Measurements from ENCODE around the gene SEC16A.

The SEC16A gene

DNA sequence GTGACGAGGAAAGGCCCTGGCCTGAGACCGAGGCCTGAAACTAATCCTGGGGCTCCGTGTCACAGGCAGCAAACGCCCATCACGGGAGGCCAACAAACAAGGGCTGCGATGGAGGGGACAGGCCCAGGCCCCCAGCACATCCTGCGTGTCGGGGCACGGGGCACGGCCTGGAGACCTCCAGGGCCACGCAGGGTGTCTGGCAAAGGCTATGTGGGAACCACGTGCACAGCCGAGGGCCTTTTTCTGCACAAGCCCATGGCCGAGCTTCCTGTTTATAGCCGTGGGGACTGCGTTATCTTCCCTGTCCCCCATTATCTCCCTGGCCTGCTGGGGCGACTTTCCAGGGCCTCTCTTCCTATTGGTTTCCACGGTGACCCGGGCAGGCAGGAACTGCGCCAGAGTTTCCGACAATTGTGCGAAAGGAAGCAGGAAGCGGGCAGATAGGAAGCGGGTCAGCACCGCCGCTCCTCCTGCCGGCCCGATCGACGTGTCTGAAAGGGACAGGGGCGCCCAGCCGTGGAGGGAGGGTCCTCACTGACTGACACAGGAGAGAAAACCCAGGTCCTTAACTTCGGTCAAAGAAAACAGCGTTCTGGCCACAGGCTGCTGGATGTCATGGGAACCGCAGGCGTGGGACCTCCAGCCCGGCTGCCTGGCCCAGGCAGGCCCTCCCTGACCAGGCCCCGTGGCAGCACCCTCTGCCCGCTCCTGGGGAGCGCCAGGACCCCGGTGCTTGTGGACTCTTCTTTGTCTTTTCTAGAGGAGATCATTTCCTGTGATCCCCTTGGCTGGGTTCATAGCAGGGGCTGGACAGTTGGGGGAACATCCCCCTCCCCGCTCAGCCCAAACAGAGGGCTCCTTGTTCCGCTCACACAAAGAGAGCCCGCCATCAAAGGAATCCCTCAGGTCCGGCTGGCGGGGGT lies 29.1 kb upstream of the SEC16A start:
- TF ChIP-seq, protein P1, sequence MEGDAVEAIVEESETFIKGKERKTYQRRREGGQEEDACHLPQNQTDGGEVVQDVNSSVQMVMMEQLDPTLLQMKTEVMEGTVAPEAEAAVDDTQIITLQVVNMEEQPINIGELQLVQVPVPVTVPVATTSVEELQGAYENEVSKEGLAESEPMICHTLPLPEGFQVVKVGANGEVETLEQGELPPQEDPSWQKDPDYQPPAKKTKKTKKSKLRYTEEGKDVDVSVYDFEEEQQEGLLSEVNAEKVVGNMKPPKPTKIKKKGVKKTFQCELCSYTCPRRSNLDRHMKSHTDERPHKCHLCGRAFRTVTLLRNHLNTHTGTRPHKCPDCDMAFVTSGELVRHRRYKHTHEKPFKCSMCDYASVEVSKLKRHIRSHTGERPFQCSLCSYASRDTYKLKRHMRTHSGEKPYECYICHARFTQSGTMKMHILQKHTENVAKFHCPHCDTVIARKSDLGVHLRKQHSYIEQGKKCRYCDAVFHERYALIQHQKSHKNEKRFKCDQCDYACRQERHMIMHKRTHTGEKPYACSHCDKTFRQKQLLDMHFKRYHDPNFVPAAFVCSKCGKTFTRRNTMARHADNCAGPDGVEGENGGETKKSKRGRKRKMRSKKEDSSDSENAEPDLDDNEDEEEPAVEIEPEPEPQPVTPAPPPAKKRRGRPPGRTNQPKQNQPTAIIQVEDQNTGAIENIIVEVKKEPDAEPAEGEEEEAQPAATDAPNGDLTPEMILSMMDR (IDR thresholded peaks at IDR 0.05; ENCODE audit: low read depth, low read length, missing control alignments), result no peak
- no peak for DNase-seq (ENCODE audit: extremely low read depth, low read depth)
- H3K4me3 ChIP-seq (replicated peaks; ENCODE audit: low read depth, low read length), result no peak overlapping the region

DNA sequence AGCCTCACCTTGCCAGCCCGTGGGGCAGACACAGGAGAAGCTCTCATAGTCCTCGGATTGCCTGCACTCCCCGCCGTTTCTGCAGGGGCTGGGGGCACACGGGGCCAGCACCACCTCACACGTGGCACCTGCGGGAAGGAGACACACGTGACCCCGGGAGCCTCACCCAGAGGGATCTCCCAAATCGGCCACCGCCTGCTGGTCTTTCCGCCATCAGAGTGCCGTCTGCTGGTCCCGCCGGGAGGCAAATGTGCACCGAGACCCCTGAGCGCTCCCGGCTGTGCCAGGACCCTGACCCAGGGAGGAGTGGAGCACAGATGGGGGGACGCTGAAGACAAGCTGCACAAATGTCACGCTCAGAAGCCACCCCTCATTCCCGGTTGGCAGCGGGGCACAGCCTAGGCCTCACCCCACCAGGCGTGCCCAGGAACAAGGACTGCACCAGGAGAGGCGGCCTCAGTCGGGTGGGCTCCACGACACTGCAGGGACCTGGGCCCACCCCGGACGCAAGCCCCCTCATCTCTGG lies 28.4 kb upstream of the SEC16A start:
- DNase-seq (ENCODE audit: extremely low read depth, low read depth), result no peak
- TF ChIP-seq, protein P1 (IDR thresholded peaks at IDR 0.05; ENCODE audit: low read depth, low read length, missing control alignments), result no peak
- no peak overlapping the region for H3K4me3 ChIP-seq (replicated peaks; ENCODE audit: low read depth, low read length)

DNA sequence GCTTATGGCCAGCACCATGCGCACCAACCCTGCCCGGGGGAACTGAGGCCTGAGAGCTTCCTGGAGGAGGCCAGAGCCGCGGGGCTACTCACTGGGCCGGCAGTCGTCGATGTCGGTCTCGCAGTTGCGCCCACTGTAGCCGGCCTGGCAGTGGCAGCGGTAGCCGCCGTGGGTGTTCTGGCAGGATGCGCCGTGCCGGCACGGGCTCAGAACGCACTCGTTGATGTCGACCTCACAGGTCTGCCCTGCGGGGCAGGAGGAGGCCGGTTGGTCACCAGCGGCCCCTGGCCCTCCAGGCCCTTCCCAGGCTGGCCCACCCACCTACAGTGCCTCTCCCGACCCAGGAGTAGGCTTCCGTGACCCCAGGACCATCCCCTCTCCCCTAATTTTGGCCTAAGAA lies 27.7 kb upstream of the SEC16A start:
- TF ChIP-seq, protein P1 (IDR thresholded peaks at IDR 0.05; ENCODE audit: low read depth, low read length, missing control alignments), result no peak
- no peak overlapping the region for H3K4me3 ChIP-seq (replicated peaks; ENCODE audit: low read depth, low read length)
- DNase-seq (ENCODE audit: extremely low read depth, low read depth), result no peak

DNA sequence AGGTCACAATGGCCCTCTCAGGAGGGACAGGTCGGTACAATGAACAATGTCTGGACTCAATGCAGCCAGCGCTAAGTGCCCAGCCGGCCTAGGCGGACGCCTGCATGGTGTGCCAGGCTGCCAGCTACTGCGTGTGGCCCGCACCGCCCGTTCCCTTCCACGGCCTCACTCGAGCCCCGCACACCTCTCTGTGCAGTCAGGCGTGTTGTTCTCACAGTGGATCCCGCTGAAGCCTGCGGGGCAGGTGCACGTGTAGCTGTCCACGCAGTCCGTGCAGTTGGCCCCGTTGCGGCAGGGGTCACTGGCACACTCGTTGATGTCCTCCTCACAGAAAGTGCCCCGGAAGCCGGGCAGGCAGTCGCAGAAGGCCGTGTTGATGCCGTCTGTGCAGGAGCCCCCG lies 26.7 kb upstream of the SEC16A start:
- TF ChIP-seq, protein P1 (IDR thresholded peaks at IDR 0.05; ENCODE audit: low read depth, low read length, missing control alignments), result no peak
- no peak for DNase-seq (ENCODE audit: extremely low read depth, low read depth)

DNA sequence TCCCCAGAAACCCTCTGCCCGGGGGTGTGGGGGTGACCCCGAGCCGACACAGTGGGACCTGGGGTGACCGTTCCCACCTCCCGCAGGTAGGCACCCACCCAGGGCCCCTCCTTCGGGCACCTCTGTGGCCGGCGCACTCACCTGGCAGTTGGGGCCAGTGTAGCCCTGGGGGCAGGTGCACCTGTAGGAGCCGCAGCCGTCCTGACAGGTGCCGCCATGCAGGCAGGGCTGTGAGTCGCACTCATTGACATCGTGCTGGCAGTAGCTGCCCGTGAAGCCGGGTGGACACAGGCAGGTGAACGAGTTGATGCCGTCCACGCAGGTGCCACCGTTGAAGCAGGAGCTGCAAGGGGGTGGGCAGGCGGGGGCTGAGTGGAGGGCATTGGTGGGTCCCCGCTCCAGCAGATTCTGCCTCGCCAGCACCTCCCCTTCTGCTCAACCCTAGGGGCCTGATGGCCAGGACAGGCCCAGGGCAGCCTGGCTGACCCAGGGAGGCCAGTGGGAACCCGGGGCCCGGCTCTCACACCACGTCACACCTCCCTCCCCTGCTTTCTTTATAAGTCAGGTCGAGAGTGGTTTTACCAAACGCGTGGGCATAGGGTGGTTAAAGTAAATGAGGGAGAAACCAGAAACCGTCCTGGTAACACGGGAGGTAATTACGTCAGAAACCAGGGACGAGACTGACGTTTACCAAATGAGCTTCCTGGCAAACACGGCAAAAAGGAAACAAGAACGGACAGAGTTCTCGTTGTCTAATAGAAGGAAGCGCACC lies 26.1 kb upstream of the SEC16A start:
- H3K4me3 ChIP-seq (replicated peaks; ENCODE audit: low read depth, low read length), result no peak overlapping the region
- no peak for DNase-seq (ENCODE audit: extremely low read depth, low read depth)
- TF ChIP-seq, protein P1 (IDR thresholded peaks at IDR 0.05; ENCODE audit: low read depth, low read length, missing control alignments), result no peak

More for the DNA sequence above, 26.7 kb upstream of the SEC16A start:
- no peak overlapping the region for H3K4me3 ChIP-seq (replicated peaks; ENCODE audit: low read depth, low read length)

DNA sequence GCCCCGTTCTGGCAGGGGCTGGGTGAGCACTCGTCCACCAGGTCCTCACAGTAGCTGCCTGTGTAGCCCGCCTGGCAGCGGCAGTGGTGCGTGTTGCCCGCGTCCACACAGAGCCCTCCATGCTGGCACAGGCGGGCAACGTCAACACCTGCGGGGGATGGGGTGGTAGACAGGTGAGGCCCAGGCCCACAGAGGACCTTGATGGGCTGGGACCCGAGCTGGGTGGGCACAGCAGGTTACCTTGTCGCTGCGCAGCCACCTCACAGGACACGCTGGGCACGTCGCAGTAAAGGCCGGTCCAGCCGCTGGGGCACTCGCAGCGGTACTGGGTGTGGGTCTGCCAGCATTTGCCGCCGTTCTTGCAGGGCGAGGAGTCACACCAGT lies 25.1 kb upstream of the SEC16A start:
- TF ChIP-seq, protein P1 (IDR thresholded peaks at IDR 0.05; ENCODE audit: low read depth, low read length, missing control alignments), result no peak
- no peak overlapping the region for H3K4me3 ChIP-seq (replicated peaks; ENCODE audit: low read depth, low read length)
- no peak for DNase-seq (ENCODE audit: extremely low read depth, low read depth)

Data from HFF-Myc (cell line).